IMR-90 (cell line): Measurements from ENCODE around the gene COL24A1. TPM values are rescaled to one million over a fixed set of nuclear protein-coding genes. Genes with fewer than 3 reads are reported as not detected.
A peak's percentile ranks its signal among the peaks of the same experiment; 100 is the strongest.

Source experiments
- ATAC-seq: fragments of 200-7000 bp; cut with Tn5 transposase; 2 replicates; pipeline ENCODE4 v1.9.1; 2020; ENCODE audit warnings: low read depth, mild to moderate bottlenecking, moderate library complexity
- BruUV-seq: library from RNA; stranded (reverse); fragments of 400-500 nt; replicated peaks from 2 replicates; lab custom pipeline; 2021; lab: Mats Ljungman, UMichigan
- CTCF ChIA-PET: fragments of 300-600 bp; formaldehyde crosslinking; extraction: SDS; loops from one replicate; lab custom pipeline; 2021; ENCODE audit warnings: antibody characterized with exemption; lab: Yijun Ruan, JAX
- POLR2A ChIA-PET: fragments of 300-600 bp; sonication (Branson Sonifier 250); formaldehyde crosslinking; loops from one replicate; lab custom pipeline; 2022; ENCODE audit warnings: antibody characterized with exemption; ENCODE audit not compliant: unreplicated experiment; lab: Charles Lee
- DNase-seq: peaks from one replicate; pipeline ENCODE4 v3.0.0; 2013
- H2AFZ ChIP-seq: replicated peaks from 2 replicates; pipeline ENCODE3; 2013; ENCODE audit warnings: low read length, mild to moderate bottlenecking; ENCODE audit not compliant: poor library complexity
- H2AK5ac ChIP-seq: 2 replicates; pipeline ENCODE4 v1.6.1; 2013; ENCODE audit warnings: low read depth, low read length, inconsistent platforms
- H2AK9ac ChIP-seq: replicated peaks from 2 replicates; pipeline ENCODE3; 2013; ENCODE audit warnings: mild to moderate bottlenecking, low read depth, low read length, moderate library complexity; ENCODE audit not compliant: poor library complexity
- H2BK120ac ChIP-seq: 2 replicates; pipeline ENCODE4 v1.6.1; 2013; ENCODE audit warnings: low read depth, low read length, inconsistent platforms
- H2BK15ac ChIP-seq: 3 replicates; pipeline ENCODE4 v1.6.1; 2013; ENCODE audit warnings: low read depth, low read length, inconsistent platforms
- H2BK20ac ChIP-seq: 2 replicates; pipeline ENCODE4 v1.6.1; 2013; ENCODE audit warnings: low read depth, mild to moderate bottlenecking, inconsistent platforms, low read length, moderate library complexity
- H2BK5ac ChIP-seq: 2 replicates; pipeline ENCODE4 v1.6.1; 2013; ENCODE audit warnings: mild to moderate bottlenecking, low read depth, low read length, inconsistent platforms; ENCODE audit not compliant: poor library complexity, severe bottlenecking
- H3K14ac ChIP-seq: replicated peaks from 2 replicates; pipeline ENCODE4 v1.6.1; 2013; ENCODE audit warnings: low read depth, low read length, inconsistent platforms
- H3K18ac ChIP-seq: 2 replicates; pipeline ENCODE4 v1.6.1; 2013; ENCODE audit warnings: low read depth, low read length, control low read depth
- H3K23ac ChIP-seq: 2 replicates; pipeline ENCODE4 v1.6.1; 2013; ENCODE audit warnings: low read depth, low read length, inconsistent platforms
- H3K27ac ChIP-seq: 2 replicates; pipeline ENCODE4 v1.5.1; 2013; ENCODE audit warnings: mild to moderate bottlenecking, control low read depth, low read length; ENCODE audit not compliant: insufficient read depth
- H3K27me3 ChIP-seq: 2 replicates; pipeline ENCODE4 v1.6.1; 2013; ENCODE audit warnings: low read length; ENCODE audit not compliant: control insufficient read depth, insufficient read depth
- H3K36me3 ChIP-seq: 2 replicates; pipeline ENCODE4 v1.6.1; 2013; ENCODE audit warnings: low read length, mixed read lengths; ENCODE audit not compliant: control insufficient read depth, insufficient read depth
- H3K4ac ChIP-seq: 2 replicates; pipeline ENCODE4 v1.6.1; 2013; ENCODE audit warnings: low read depth, low read length, inconsistent platforms
- H3K4me1 ChIP-seq: 2 replicates; pipeline ENCODE4 v1.6.1; 2013; ENCODE audit warnings: low read length, mixed read lengths; ENCODE audit not compliant: control insufficient read depth, insufficient read depth
- H3K4me2 ChIP-seq: 2 replicates; pipeline ENCODE4 v1.6.1; 2013; ENCODE audit warnings: low read depth, mild to moderate bottlenecking, control low read depth, low read length, moderate library complexity
- H3K4me3 ChIP-seq: 2 replicates; pipeline ENCODE4 v1.5.1; 2013; ENCODE audit warnings: low read depth, mild to moderate bottlenecking, control low read depth, low read length, moderate library complexity; ENCODE audit not compliant: insufficient read depth
- H3K56ac ChIP-seq: 2 replicates; pipeline ENCODE4 v1.6.1; 2013; ENCODE audit warnings: low read length, inconsistent platforms; ENCODE audit not compliant: insufficient read depth; ENCODE audit errors: extremely low read depth
- H3K79me1 ChIP-seq, 2 experiments: 2 replicates each; pipeline ENCODE4 v1.6.1; 2013; ENCODE audit warnings: low read length in 2 of 2, inconsistent platforms in 1 of 2, low read depth in 1 of 2
- H3K9ac ChIP-seq: 2 replicates; pipeline ENCODE4 v1.6.1; 2013; ENCODE audit warnings: low read depth, low read length, control low read depth
- H3K9me1 ChIP-seq: 2 replicates; pipeline ENCODE4 v1.6.1; 2013; ENCODE audit warnings: low read length, inconsistent platforms; ENCODE audit not compliant: insufficient read depth
- H3K9me3 ChIP-seq: 2 replicates; pipeline ENCODE4 v1.6.1; 2013; ENCODE audit warnings: low read length; ENCODE audit not compliant: control insufficient read depth, insufficient read depth
- H4K20me1 ChIP-seq: 2 replicates; pipeline ENCODE4 v1.6.1; 2013; ENCODE audit warnings: low read length, inconsistent platforms; ENCODE audit not compliant: insufficient read depth
- H4K5ac ChIP-seq: 2 replicates; pipeline ENCODE4 v1.6.1; 2013; ENCODE audit warnings: mild to moderate bottlenecking, low read depth, low read length, control low read depth
- H4K8ac ChIP-seq, 2 experiments: 2 replicates each; pipeline ENCODE4 v1.6.1; 2013; ENCODE audit warnings: low read depth in 2 of 2, low read length in 2 of 2, control low read depth in 1 of 2, inconsistent platforms in 1 of 2
- H4K91ac ChIP-seq: 2 replicates; pipeline ENCODE4 v1.6.1; 2013; ENCODE audit warnings: low read depth, low read length, inconsistent platforms; ENCODE audit not compliant: insufficient read depth
- CEBPB ChIP-seq: IDR thresholded peaks from 2 replicates; pipeline ENCODE4 v1.6.1; 2012; ENCODE audit warnings: low read depth, low read length, improper control_type of control experiment
- CHD1 ChIP-seq: IDR thresholded peaks from 2 replicates; pipeline ENCODE4 v1.6.1; 2012; ENCODE audit warnings: low read depth, low read length, improper control_type of control experiment
- MAFK ChIP-seq: IDR thresholded peaks from 2 replicates; pipeline ENCODE4 v1.6.1; 2012; ENCODE audit warnings: low read depth, low read length, improper control_type of control experiment
- POLR2A ChIP-seq: IDR thresholded peaks from 2 replicates; pipeline ENCODE4 v1.6.1; 2012; ENCODE audit warnings: mild to moderate bottlenecking, low read depth, low read length
- RFX5 ChIP-seq: IDR thresholded peaks from 2 replicates; pipeline ENCODE4 v1.8.0; 2012; ENCODE audit warnings: low read depth, mild to moderate bottlenecking, low read length, moderate library complexity
- WGBS, 2 experiments: methylation state at CpG; one replicate each; pipeline versions ENCODE4 v1.1.5 to v1.1.7; 2013; ENCODE audit warnings: missing lambda C conversion rate in 2 of 2; ENCODE audit not compliant: insufficient read length in 1 of 2; ENCODE audit errors: extremely low coverage in 2 of 2; 5-methylcytosine and 5-hydroxymethylcytosine counted together
- dilution Hi-C: fragments of 300-500 bp; cut with HindIII; formaldehyde crosslinking; loops from one replicate; pipeline ENCODE4 v1.14.3; 2018; ENCODE audit warnings: low sequenced_read_pairs; ENCODE audit not compliant: unreplicated experiment
- in situ Hi-C: fragments of 300-500 bp; cut with MboI; formaldehyde crosslinking; loops from 3 replicates; pipeline ENCODE4 v1.14.3; 2019; ENCODE audit warnings: low sequenced_read_pairs, inconsistent platforms, mixed read lengths
- intact Hi-C: fragments of 100-400 bp; cut with micrococcal nuclease; formaldehyde crosslinking; loops from 2 replicates; pipeline ENCODE4 v1.10.0; 2022
- polyA plus RNA-seq, 3 experiments: library from polyadenylated mRNA; depleted of rRNA; stranded (reverse); fragments of >200 nt; gene quantifications; 2 replicates each; pipeline ENCODE4 v1.2.3, GENCODE V29; 2012; ENCODE audit warnings: low replicate concordance in 1 of 3
- total RNA-seq: library from RNA; depleted of rRNA; stranded (reverse); fragments of >200 nt; gene quantifications from 2 replicates; pipeline ENCODE4 v1.2.3, GENCODE V29; 2012

COL24A1 gene
- total and polyA plus RNA-seq, 2 of the 4 experiments (the other 2 are of a cell fraction), result 1.4 to 2.2 TPM

DNA sequence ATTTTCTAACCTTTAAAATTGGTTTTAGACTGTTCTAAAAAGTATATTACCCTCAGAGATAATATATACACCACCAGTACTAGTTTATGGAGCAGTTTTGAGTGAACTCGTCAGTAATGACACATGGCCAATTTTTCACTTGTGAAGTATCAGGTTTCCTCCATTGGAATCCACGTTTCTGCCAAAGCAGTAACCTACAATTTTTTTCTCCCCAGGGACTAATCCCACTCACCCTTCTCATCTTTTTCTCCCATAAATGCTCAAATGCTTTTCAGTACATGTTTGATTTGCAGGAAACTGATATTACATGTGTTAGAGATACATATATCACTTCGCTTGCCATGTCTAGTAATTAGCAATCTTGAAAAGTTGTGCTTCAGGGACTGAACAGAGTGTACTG is 94.1 kb downstream of the COL24A1 start:
- no CpG with 5 or more reads among the region's 3 CpGs for WGBS, 2 experiments
- Histone ChIP-seq H4K91ac (no peak overlapping the region), H3K9me3 (no peaks in the 10 kb centered on the region), H3K27me3 (no peaks in the 10 kb centered on the region), H3K14ac (no peak overlapping the region), H2BK5ac (no peak overlapping the region), H3K18ac (no peak overlapping the region), H3K4ac (no peak overlapping the region), H3K79me1 (no peaks in the 10 kb centered on the region), H3K36me3 (no peaks in the 10 kb centered on the region), H2AFZ (no peak overlapping the region), H3K4me2 (no peak overlapping the region), H3K4me1 (peaks cover 3% of the 10 kb centered on the region; the same call in 1 of the 2 replicates), H3K4me3 (no peak overlapping the region), H3K9me1 (no peaks in the 10 kb centered on the region), H3K23ac (no peak overlapping the region), H2AK5ac (no peak overlapping the region), H4K5ac (no peak overlapping the region), H4K20me1 (no peaks in the 10 kb centered on the region), H4K8ac (no peak overlapping the region), H2AK9ac (no peak overlapping the region), H2BK15ac (no peak overlapping the region), H3K27ac (no peak overlapping the region), H3K9ac (no peak overlapping the region), H3K56ac (no peak overlapping the region), H2BK20ac (0 out of 2 replicates have a peak overlapping the region, but pooled peaks have one; percentile 1), H2BK120ac (no peak overlapping the region)
- intact Hi-C loops (no loop called here), in situ Hi-C loops (no loop called here), dilution Hi-C loops (no loop called here)
- ATAC-seq (no peak), DNase-seq (peak; percentile 22)
- POLR2A ChIA-PET, result no interaction called here
- no TSS peak for BruUV-seq
- CTCF ChIA-PET, result interaction anchor here (0.6 kb wide), 1 partner anchor 1012 kb away, joined by 3 read pairs; no protein-coding TSS in a partner anchor
- TF ChIP-seq CHD1 (no peak), MAFK (no peak), RFX5 (no peak), CEBPB (no peak), POLR2A (no peak)
